HepG2 (cell line): ENCODE results near the gene PSME3IP1. TPM values are rescaled to one million over a fixed set of nuclear protein-coding genes. Genes with fewer than 3 reads are reported as not detected.

ENCODE experiments used
- AGO2 ChIP-seq: fragments of 200-400 bp; formaldehyde crosslinking; optimal IDR thresholded peaks from 2 replicates; pipeline ENCODE3; 2017; ENCODE audit warnings: mild to moderate bottlenecking, low read depth, low read length, moderate library complexity
- ATF3 ChIP-seq: sonication (generic); formaldehyde crosslinking; IDR thresholded peaks from 2 replicates; pipeline ENCODE4 v1.4.0; 2020; ENCODE audit warnings: missing genetic modification reagents
- DMTF1 ChIP-seq: sonication (generic); formaldehyde crosslinking; IDR thresholded peaks from 2 replicates; pipeline ENCODE4 v1.4.0; 2020; ENCODE audit warnings: mild to moderate bottlenecking, missing genetic modification reagents
- FOXK2 ChIP-seq: fragments of 450-650 bp; IDR thresholded peaks from 2 replicates; pipeline ENCODE4 v1.6.1; 2016
- GLI4 ChIP-seq: sonication (generic); formaldehyde crosslinking; IDR thresholded peaks from 2 replicates; pipeline ENCODE4 v1.5.1; 2020; ENCODE audit warnings: missing genetic modification reagents, mild to moderate bottlenecking, moderate library complexity, borderline replicate concordance
- KDM1A ChIP-seq: IDR thresholded peaks from 2 replicates; pipeline ENCODE4 v1.6.1; 2016; ENCODE audit warnings: missing compliant biosample characterization
- KDM5A ChIP-seq: fragments of 200-600 bp; sonication (generic); IDR thresholded peaks from 2 replicates; pipeline ENCODE4 v1.7.0; 2018; ENCODE audit warnings: antibody characterized with exemption, mild to moderate bottlenecking, low read length, borderline replicate concordance
- NFYB ChIP-seq: sonication (generic); formaldehyde crosslinking; IDR thresholded peaks from 2 replicates; pipeline ENCODE4 v1.4.0; 2020; ENCODE audit warnings: missing genetic modification reagents
- RORA ChIP-seq: sonication (generic); formaldehyde crosslinking; IDR thresholded peaks from 2 replicates; pipeline ENCODE4 v1.5.0; 2020; ENCODE audit warnings: mild to moderate bottlenecking, missing genetic modification reagents, moderate library complexity
- SATB2 ChIP-seq: sonication (generic); formaldehyde crosslinking; IDR thresholded peaks from 2 replicates; pipeline ENCODE4 v1.5.0; 2020; ENCODE audit warnings: missing genetic modification reagents
- TCF12 ChIP-seq, 2 experiments: fragments of 450-650 bp in 1 of 2; sonication (generic) in 1 of 2; formaldehyde crosslinking in 1 of 2; IDR thresholded peaks; 2 replicates each; pipeline versions ENCODE4 v1.6.1 to v1.8.0; 2017 to 2022; ENCODE audit warnings: antibody characterized with exemption in 1 of 2, mild to moderate bottlenecking in 1 of 2, missing genetic modification reagents in 1 of 2, moderate library complexity in 1 of 2
- ZBTB2 ChIP-seq: sonication (generic); formaldehyde crosslinking; IDR thresholded peaks from 2 replicates; pipeline ENCODE4 v1.8.0; 2022; ENCODE audit warnings: low read depth, missing genetic modification reagents
- ZBTB37 ChIP-seq: sonication (generic); formaldehyde crosslinking; IDR thresholded peaks from 2 replicates; pipeline ENCODE4 v1.4.0; 2020; ENCODE audit warnings: mild to moderate bottlenecking, missing genetic modification reagents
- ZNF143 ChIP-seq: sonication (generic); formaldehyde crosslinking; IDR thresholded peaks from 2 replicates; pipeline ENCODE4 v1.4.0; 2020; ENCODE audit warnings: missing genetic modification reagents
- ZNF274 ChIP-seq: sonication (generic); formaldehyde crosslinking; IDR thresholded peaks from 2 replicates; pipeline ENCODE4 v1.5.1; 2020; ENCODE audit warnings: mild to moderate bottlenecking, missing genetic modification reagents
- ZNF296 ChIP-seq: sonication (generic); formaldehyde crosslinking; conservative IDR thresholded peaks from 2 replicates; pipeline ENCODE4 v1.5.0; 2020; ENCODE audit warnings: mild to moderate bottlenecking, missing genetic modification reagents
- ZNF329 ChIP-seq: sonication (generic); formaldehyde crosslinking; IDR thresholded peaks from 2 replicates; pipeline ENCODE4 v1.9.0; 2021; ENCODE audit warnings: low read depth, mild to moderate bottlenecking, missing genetic modification reagents
- ZNF496 ChIP-seq: sonication (generic); formaldehyde crosslinking; IDR thresholded peaks from 2 replicates; pipeline ENCODE4 v1.8.1; 2023; ENCODE audit warnings: mild to moderate bottlenecking, moderate library complexity, missing genetic modification reagents; ENCODE audit not compliant: insufficient replicate concordance
- ZNF552 ChIP-seq: sonication (generic); formaldehyde crosslinking; IDR thresholded peaks from 2 replicates; pipeline ENCODE4 v1.9.0; 2022; ENCODE audit warnings: missing genetic modification reagents, mild to moderate bottlenecking, borderline replicate concordance
- ZNF605 ChIP-seq: sonication (generic); formaldehyde crosslinking; IDR thresholded peaks from 2 replicates; pipeline ENCODE4 v1.8.0; 2022; ENCODE audit warnings: mild to moderate bottlenecking, missing genetic modification reagents
- ZNF615 ChIP-seq: sonication (generic); formaldehyde crosslinking; IDR thresholded peaks from 2 replicates; pipeline ENCODE4 v1.5.0; 2020; ENCODE audit warnings: mild to moderate bottlenecking, missing genetic modification reagents, borderline replicate concordance
- ZNF616 ChIP-seq: sonication (generic); formaldehyde crosslinking; IDR thresholded peaks from 2 replicates; pipeline ENCODE4 v1.5.0; 2020; ENCODE audit warnings: low read depth, mild to moderate bottlenecking, missing genetic modification reagents
- ZNF672 ChIP-seq: sonication (generic); formaldehyde crosslinking; IDR thresholded peaks from 2 replicates; pipeline ENCODE4 v1.8.1; 2022; ENCODE audit warnings: missing genetic modification reagents
- ZNF782 ChIP-seq: sonication (generic); formaldehyde crosslinking; IDR thresholded peaks from 2 replicates; pipeline ENCODE4 v1.4.0; 2020; ENCODE audit warnings: missing genetic modification reagents, mild to moderate bottlenecking, borderline replicate concordance
- polyA plus RNA-seq, 8 experiments: library from polyadenylated mRNA; depleted of rRNA in 3 of 8; stranded (reverse) in 7 of 8; unstranded in 1 of 8; fragments of >200 nt; fragmentation: Illumina TruSeq in 4 of 8; extraction: Trizol in 4 of 8; gene quantifications; 2 replicates each; pipeline versions ENCODE4 v1.2.1 to v1.2.3, GENCODE V29; 2011 to 2016; ENCODE audit warnings: low read depth in 4 of 8, missing spikeins in 1 of 8, mixed read lengths in 1 of 8; ENCODE audit not compliant: insufficient read depth in 1 of 8
- total RNA-seq, 5 experiments: library from RNA; depleted of rRNA; stranded (reverse); fragments of >200 nt; fragmentation: Illumina TruSeq; extraction: Trizol; gene quantifications; 2 replicates each; pipeline ENCODE4 v1.2.3, GENCODE V29; 2016; ENCODE audit warnings: low read depth in 1 of 5

The PSME3IP1 gene
- total and polyA plus RNA-seq, 2 of the 13 experiments (the other 11 are each of a cell fraction or from before 2014, with no cell fraction given), result 90.8 to 99.8 TPM

DNA sequence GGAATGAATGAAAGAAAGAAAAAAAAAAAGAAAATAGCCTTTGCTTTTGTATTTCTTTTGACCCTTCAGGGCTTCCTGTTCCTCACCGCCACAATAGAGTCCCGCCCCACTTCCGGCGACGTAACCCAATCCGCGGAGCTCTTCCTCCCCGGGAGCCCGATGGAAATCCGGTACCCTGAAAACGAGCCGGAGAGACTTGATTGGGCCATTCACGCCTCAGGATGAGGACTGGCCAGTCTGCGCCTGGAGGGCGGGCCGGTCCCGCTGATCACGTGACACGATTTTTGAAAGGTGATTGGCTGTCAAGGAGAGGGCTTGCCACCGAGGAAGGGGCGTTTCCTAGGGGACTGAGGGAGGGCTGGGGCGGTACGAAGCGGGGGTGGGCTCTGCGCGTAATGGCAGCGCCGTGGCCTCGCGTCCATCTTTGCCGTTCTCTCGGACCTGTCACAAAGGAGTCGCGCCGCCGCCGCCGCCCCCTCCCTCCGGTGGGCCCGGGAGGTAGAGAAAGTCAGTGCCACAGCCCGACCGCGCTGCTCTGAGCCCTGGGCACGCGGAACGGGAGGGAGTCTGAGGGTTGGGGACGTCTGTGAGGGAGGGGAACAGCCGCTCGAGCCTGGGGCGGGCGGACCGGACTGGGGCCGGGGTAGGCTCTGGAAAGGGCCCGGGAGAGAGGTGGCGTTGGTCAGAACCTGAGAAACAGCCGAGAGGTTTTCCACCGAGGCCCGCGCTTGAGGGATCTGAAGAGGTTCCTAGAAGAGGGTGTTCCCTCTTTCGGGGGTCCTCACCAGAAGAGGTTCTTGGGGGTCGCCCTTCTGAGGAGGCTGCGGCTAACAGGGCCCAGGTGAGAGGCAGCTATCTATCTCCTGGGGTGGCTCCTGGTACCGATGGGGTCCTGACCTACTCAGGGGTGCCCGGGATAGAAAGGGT is at the start of gene PSME3IP1, which contains the start of gene RSPRY1 (continued):
- TF ChIP-seq ZBTB37 (CRISPR knock-in tag), result no peak
- no peak for TF ChIP-seq RORA (CRISPR knock-in tag)
- TF ChIP-seq ZBTB2 (CRISPR knock-in tag), result peak; percentile 84; the same call in 1 of the 2 replicates
- no peak for TF ChIP-seq ZNF615 (CRISPR knock-in tag)
- TF ChIP-seq ZNF329 (CRISPR knock-in tag), result peak; percentile 73; the same call in 1 of the 2 replicates
- peak; percentile 47; the same call in 1 of the 2 replicates for TF ChIP-seq ZNF274
- TF ChIP-seq ATF3 (CRISPR knock-in tag), result no peak
- TF ChIP-seq ZNF782 (CRISPR knock-in tag), result peak; percentile 57; the same call in 1 of the 2 replicates
- peak; percentile 64; the same call in 1 of the 2 replicates for TF ChIP-seq FOXK2
- no peak for TF ChIP-seq ZNF496
- peak; percentile 83 for TF ChIP-seq KDM5A
- TF ChIP-seq ZNF605, result no peak; the same call in 1 of the 2 replicates
- no peak for TF ChIP-seq KDM1A (CRISPR knock-in tag)
- TF ChIP-seq GLI4 (CRISPR knock-in tag), result no peak; the same call in 1 of the 2 replicates
- no peak for TF ChIP-seq ZNF672 (CRISPR knock-in tag)
- TF ChIP-seq ZNF296 (CRISPR knock-in tag), result no peak
- TF ChIP-seq ZNF616 (CRISPR knock-in tag), result peak; percentile 89; the same call in 1 of the 2 replicates
- no peak for TF ChIP-seq TCF12 (IDR thresholded peaks at IDR 0.05)
- TF ChIP-seq TCF12 (CRISPR knock-in tag; IDR thresholded peaks at IDR 0.05), result no peak
- TF ChIP-seq ZNF143 (CRISPR knock-in tag), result no peak
- peak; percentile 21; the same call in 1 of the 2 replicates for TF ChIP-seq ZNF552 (CRISPR knock-in tag)
- TF ChIP-seq DMTF1 (CRISPR knock-in tag), result no peak; the same call in 1 of the 2 replicates
- peak; percentile 73 for TF ChIP-seq AGO2
- 0 out of 2 replicates have a peak, but pooled peaks have one; percentile 2 for TF ChIP-seq SATB2
- TF ChIP-seq NFYB (CRISPR knock-in tag), result peak; percentile 94
